NCI-H69 (cell line): Measurements from ENCODE around the gene USH2A.
"Not testable (repeated sequence)": the region's sequence is repeated elsewhere in the genome, so short reads cannot be mapped to it uniquely, and the experiment has no call there.

Experiments used
- DNase-seq: peaks from one replicate; lab custom pipeline; 2025; lab: John Stamatoyannopoulos, UW

USH2A gene

GRCh38 chr1:216410026-216410425 lies 13.2 kb downstream of the USH2A start:
- no peak for DNase-seq

DNA sequence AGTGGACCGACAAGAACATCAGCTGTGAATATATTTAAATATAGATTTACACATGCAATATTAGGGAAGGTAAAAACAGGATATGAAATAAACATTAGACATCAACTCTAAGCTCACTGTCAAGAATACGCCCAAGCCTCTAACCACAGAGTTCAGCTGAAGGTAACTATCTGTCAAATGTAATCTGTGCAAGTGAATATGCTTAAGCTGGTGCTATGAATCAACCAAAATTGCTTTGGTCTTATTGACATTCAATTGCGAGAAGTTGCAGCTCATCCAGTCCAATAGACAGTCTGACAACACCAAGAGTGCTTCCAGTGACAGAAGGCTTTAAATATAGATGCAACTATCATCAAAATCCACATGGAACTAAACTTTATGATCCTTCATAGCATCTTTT lies 32.3 kb downstream of the USH2A start:
- DNase-seq: no peak

GRCh38 chr1:216389774-216390173 lies 33.5 kb downstream of the USH2A start:
- DNase-seq: no peak

DNA sequence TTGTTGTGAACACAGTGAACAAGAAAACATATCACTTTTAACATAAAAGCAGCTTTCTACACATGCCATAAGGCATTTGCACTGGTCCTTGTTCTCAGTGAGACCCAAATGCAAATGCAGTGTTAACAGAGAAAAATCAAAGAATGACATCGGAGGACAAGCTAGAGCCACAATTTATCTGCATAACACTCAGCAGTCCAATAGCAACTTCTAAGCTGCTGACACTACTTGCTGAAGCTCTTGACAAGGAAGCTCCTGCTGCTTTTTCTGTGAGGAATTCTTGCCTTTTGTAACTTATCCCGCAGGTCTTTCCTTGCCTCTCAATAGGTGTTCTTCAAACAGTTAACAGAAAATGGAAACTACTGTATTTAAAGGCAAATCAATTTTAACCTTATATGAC lies 34.7 kb downstream of the USH2A start:
- DNase-seq: peak; percentile 22

- peak; percentile 41 for DNase-seq
Measured at GRCh38 chr1:216387782-216388181, 35.5 kb downstream of the USH2A start.

DNA sequence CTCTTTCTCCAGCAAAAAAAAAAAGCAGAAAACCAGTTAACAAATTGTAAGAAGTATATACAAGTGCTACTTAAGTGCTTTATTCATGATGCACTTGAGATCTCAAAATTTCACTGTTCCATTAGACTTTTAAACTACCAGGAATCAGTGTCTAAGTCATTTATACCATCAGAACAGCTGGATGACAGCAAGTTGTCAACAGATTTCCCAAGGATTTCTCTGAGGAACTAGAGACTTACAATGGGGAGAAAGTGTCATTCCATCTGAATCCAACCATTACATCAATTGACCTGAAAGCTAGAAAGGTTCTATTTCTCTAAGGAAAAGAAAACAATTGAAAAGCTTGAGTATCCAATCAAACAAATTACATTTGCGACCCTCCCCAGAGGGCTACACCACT lies 43.8 kb downstream of the USH2A start:
- DNase-seq: no peak

DNA sequence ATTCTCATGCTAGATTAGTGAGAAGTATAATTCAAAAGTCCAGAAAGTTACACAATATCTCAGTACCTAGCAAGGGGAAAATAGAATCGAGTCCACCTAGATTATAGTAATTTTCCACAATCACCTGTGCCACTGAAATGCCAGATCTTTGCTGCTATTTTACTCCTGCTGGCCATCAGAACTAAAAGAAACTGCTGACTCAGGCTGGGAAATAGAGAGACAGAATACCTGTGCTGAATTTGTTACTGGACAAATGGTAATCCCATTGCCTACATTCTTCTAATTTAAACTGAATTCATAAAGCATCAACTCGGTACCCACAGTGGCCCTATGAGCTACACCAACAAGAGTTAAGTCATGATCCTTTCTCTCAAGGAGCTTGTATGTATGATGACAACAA lies 55.0 kb downstream of the USH2A start:
- no peak for DNase-seq

DNA sequence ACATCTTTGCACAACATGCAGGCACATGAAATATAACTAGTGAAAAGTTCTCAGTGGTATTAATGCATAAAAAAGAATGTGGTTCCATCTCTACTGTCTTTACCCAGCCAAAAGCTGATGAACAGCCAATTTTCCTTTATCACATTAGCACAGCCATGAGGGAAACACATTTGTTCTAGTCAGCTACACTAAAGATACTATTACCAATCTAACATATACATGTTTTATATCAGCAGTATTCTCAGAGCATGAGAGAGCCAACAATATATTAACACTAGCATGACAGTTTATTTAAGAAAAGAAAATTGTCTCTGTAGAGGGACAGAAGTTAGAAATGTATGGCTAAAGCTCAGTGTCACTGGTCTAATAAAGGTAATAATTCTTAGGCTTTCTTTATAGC lies 56.3 kb downstream of the USH2A start:
- no peak for DNase-seq

DNA sequence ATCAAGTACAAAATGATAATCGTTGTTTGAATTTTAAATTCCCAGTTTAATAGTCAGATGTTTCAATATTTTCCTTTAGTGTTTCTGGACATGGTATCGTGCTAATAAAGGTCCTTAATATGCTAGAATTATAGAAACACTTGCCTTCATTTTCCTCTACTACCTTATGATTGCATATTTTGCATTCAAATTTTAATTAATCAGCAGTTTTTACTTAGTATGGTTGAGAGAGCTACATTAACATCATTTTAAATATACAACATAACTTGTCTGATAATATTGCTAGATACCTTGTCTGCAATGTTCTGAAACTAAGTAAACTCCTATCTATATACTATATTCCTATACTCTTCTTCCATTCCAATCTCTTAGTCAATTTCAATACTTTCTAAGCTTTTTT lies 66.3 kb downstream of the USH2A start:
- DNase-seq: no peak

DNA sequence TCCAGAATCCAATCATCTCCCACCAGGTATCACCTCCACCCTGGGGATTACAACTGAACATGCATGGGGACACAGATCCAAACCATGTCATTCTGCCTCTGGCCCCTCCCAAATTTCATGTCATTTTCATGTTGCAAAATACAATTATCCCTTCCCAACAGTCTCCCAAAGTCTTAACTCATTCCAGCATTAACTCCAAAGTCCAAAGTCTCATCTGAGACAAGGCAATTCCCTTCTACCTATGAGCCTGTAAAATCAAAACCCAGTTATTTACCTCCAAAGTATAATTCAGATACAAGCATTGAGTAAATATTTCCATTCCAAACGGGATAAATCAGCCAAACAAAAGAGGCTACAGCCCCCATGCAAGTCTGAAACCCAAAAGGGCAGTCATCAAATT lies 73.1 kb downstream of the USH2A start:
- no peak for DNase-seq

GRCh38 chr1:216346526-216346925 lies 76.7 kb downstream of the USH2A start:
- no peak for DNase-seq

GRCh38 chr1:216340542-216340941 lies 82.7 kb downstream of the USH2A start:
- DNase-seq: not testable (repeated sequence)

DNA sequence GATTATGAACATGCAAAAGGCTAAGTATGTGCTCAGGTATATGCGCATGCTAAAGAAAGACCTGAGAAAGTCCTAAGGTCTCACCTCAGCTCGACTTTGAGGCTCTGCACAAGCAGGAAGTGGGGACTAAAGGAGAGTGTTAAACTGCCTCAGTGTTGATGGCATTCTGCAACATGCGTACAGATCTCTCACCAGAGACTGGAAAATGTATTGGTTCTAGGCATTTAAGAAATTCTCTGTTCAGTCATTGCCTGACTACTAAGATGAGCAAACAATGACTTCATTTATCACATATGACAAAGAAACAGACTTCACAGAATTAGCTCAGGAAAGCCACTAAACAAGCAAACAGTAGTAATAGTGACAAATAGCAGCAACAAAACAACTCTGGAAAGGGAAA lies 90.8 kb downstream of the USH2A start:
- no peak for DNase-seq

- DNase-seq: no peak
Measured at GRCh38 chr1:216332003-216332402, 91.2 kb downstream of the USH2A start.

GRCh38 chr1:216331211-216331610 lies 92.0 kb downstream of the USH2A start:
- DNase-seq: no peak

- no peak for DNase-seq
Measured at GRCh38 chr1:216330262-216330661, 93.0 kb downstream of the USH2A start.

GRCh38 chr1:216325946-216326345 lies 97.3 kb downstream of the USH2A start:
- peak; percentile 27 for DNase-seq

DNA sequence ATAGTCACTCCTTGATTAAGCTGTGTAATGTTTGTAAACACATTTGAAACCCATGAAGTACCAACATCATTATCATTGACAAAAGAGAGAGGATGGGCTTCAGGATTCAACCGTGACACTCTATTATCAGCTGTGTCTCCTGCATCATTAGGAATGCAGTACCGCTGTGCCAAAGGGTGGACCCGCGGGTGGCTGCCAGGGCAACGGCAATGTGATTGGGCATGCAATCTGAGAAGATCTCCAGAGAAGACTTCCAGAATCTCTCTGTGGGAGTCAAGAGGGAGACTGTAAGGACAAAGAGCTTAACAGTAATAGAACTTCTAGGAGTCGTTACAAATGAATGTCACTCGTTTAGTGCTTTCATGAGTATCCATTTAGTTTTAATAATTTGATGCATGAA lies 97.9 kb downstream of the USH2A start:
- DNase-seq: no peak

DNA sequence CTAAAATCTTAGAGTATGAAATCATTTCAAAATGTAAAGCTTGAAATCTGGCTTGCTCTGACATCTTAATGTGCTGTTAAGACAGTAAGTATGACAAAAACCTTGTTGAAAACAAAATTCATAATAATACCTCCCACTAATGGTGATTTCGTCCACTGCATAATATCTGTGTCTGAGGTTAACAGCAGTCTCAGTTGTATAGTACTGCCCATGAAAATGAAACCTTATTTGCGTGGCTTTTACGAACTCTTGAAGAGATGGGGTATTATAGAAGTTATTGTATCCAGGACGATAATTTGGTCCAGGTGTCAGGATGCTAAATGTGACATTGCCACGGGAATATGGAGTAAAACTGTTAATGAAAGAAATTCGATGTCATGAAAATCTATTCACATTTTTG lies 99.9 kb downstream of the USH2A start:
- DNase-seq: no peak

DNA sequence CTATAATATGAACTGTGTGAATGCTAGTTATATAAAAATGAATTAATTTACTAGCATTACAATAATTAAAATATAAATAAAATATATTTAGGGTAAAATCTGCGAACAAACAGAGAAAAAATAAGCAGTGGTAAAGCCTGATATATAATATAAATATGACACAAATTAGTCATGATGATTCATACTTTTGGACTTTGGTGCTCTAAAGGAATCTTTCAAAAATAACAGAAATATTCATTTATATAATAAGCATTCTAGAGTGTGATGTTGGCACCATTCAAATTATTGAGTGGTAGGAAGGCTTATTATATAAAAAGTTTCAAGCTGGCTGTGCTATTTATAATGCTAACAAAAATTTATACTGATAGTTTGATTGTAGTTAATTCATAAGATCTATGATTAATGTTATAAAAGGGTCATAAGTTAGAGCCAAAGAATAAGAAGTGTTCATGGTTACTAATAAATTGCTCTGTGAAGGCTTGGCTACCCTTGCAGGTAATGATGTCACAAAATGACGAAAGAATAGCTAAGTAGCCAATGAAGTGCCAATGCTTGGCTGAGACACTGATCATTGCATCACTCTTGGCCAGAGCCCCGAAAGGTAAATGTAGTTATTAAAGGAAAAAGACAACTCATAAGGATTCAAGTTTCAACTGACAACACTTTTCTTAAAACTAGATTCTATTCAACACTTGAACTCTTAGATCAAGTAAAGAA lies 108.7 kb downstream of the USH2A start:
- no peak for DNase-seq

GRCh38 chr1:216310776-216311175 lies 112.5 kb downstream of the USH2A start:
- peak; percentile 97 for DNase-seq

- no peak for DNase-seq
Measured at GRCh38 chr1:216306830-216307229, 116.4 kb downstream of the USH2A start.

GRCh38 chr1:216303690-216304089 lies 119.6 kb downstream of the USH2A start:
- DNase-seq: peak; percentile 58

DNA sequence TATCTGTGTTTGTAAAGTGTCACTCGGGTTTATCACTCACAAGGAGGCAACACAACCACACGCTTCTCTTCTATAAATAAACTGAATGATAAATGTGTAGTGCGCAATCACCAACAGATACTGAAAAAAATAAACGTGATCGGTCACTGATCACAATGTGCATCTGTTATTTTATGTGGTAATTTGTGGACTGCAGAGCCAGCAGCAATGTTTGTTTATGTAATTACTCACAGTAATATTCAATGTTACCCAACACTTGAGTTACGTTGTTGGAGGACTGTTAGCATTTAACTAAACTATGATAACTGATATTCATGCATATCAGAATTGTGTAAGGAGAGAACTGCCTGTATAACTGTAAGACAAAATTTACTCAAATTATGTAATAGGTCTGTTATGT lies 129.6 kb downstream of the USH2A start:
- peak; percentile 37 for DNase-seq
